CD14-positive monocyte (primary cell): Measurements from ENCODE around the gene RBFOX2. TPM values are rescaled to one million over a fixed set of nuclear protein-coding genes. Genes with fewer than 3 reads are reported as not detected.

Source experiments
- DNase-seq, 3 donors: peaks; one replicate each; pipeline ENCODE4 v3.0.0-alpha.2; 2011 to 2022
- H2AFZ ChIP-seq: 2 replicates; pipeline ENCODE4 v1.6.0; 2012; ENCODE audit warnings: mild to moderate bottlenecking, low read depth, low read length, inconsistent platforms; ENCODE audit not compliant: insufficient read depth, poor library complexity, severe bottlenecking
- H3K27ac ChIP-seq, 2 donors: 1 replicate in 1 of 2; 2 replicates in 1 of 2; pipeline ENCODE4 v1.5.1; 2012 to 2013; ENCODE audit warnings: low read length in 2 of 2, control low read depth in 1 of 2, inconsistent platforms in 1 of 2, low read depth in 1 of 2, mild to moderate bottlenecking in 1 of 2
- H3K27me3 ChIP-seq, 2 donors: one replicate each; pipeline versions ENCODE4 v1.6.0 to v1.6.1; 2011 to 2013; ENCODE audit warnings: low read length in 2 of 2; ENCODE audit not compliant: control insufficient read depth in 2 of 2, insufficient read depth in 2 of 2
- H3K36me3 ChIP-seq, 2 donors: replicated peaks in 1 of 2; 1 replicate in 1 of 2; 2 replicates in 1 of 2; pipeline versions ENCODE4 v1.5.1 to v1.6.1; 2012 to 2013; ENCODE audit warnings: low read length in 2 of 2, control low read depth in 1 of 2, inconsistent platforms in 1 of 2, mild to moderate bottlenecking in 1 of 2; ENCODE audit not compliant: insufficient read depth in 2 of 2, control insufficient read depth in 1 of 2
- H3K4me1 ChIP-seq, 2 donors: 1 replicate in 1 of 2; 2 replicates in 1 of 2; pipeline versions ENCODE4 v1.5.1 to v1.6.1; 2012 to 2013; ENCODE audit warnings: low read length in 2 of 2, control low read depth in 1 of 2, inconsistent platforms in 1 of 2, mild to moderate bottlenecking in 1 of 2, moderate library complexity in 1 of 2; ENCODE audit not compliant: insufficient read depth in 2 of 2, control insufficient read depth in 1 of 2
- H3K4me2 ChIP-seq: replicated peaks from 2 replicates; pipeline ENCODE3; 2012; ENCODE audit warnings: low read length, moderate library complexity, mild to moderate bottlenecking; ENCODE audit not compliant: poor library complexity, severe bottlenecking; ENCODE audit errors: extremely low read depth
- H3K4me3 ChIP-seq, 3 experiments: fragments of 200-600 bp in 1 of 3; sonication (generic) in 1 of 3; replicated peaks in 1 of 3; 1 replicate in 2 of 3; 2 replicates in 1 of 3; pipeline ENCODE4 v1.5.1; 2011 to 2013; ENCODE audit warnings: low read length in 3 of 3, mild to moderate bottlenecking in 3 of 3, control low read depth in 2 of 3, low read depth in 2 of 3, inconsistent platforms in 1 of 3, moderate library complexity in 1 of 3
- H3K79me2 ChIP-seq: 2 replicates; pipeline ENCODE4 v1.6.0; 2012; ENCODE audit warnings: mild to moderate bottlenecking, control low read depth, inconsistent platforms, low read length, moderate library complexity; ENCODE audit not compliant: insufficient read depth
- H3K9ac ChIP-seq: 2 replicates; pipeline ENCODE4 v1.6.0; 2017; ENCODE audit warnings: low read length, mild to moderate bottlenecking; ENCODE audit not compliant: insufficient read depth, poor library complexity, severe bottlenecking
- H3K9me3 ChIP-seq, 2 donors: replicated peaks in 1 of 2; 1 replicate in 1 of 2; 2 replicates in 1 of 2; pipeline versions ENCODE4 v1.5.1 to v1.6.1; 2012 to 2013; ENCODE audit warnings: low read length in 2 of 2, control low read depth in 1 of 2; ENCODE audit not compliant: control insufficient read depth in 1 of 2, insufficient read depth in 1 of 2
- H4K20me1 ChIP-seq: 2 replicates; pipeline ENCODE4 v1.6.0; 2012; ENCODE audit warnings: mild to moderate bottlenecking, low read length, control low read depth, moderate library complexity; ENCODE audit not compliant: insufficient read depth
- H3K27ac Mint-ChIP-seq, 7 donors: one replicate each; pipeline ENCODE4 v1.8.0; 2020; ENCODE audit warnings: mild to moderate bottlenecking in 7 of 7, mixed read lengths in 7 of 7, moderate library complexity in 6 of 7, inconsistent platforms in 2 of 7
- H3K27me3 Mint-ChIP-seq, 3 donors: one replicate each; pipeline ENCODE4 v1.8.0; 2021 to 2022; ENCODE audit warnings: low read depth in 3 of 3, mild to moderate bottlenecking in 3 of 3, mixed read lengths in 3 of 3, moderate library complexity in 3 of 3, inconsistent platforms in 1 of 3
- H3K36me3 Mint-ChIP-seq, 2 donors: one replicate each; pipeline ENCODE4 v1.8.0; 2020; ENCODE audit warnings: mixed read lengths in 2 of 2, inconsistent platforms in 1 of 2, mild to moderate bottlenecking in 1 of 2
- H3K4me1 Mint-ChIP-seq: one replicate; pipeline ENCODE4 v1.8.0; 2020; ENCODE audit warnings: mild to moderate bottlenecking, mixed read lengths
- H3K4me3 Mint-ChIP-seq, 2 donors: one replicate each; pipeline ENCODE4 v1.8.0; 2020; ENCODE audit warnings: mild to moderate bottlenecking in 2 of 2, mixed read lengths in 2 of 2, moderate library complexity in 1 of 2
- H3K9me3 Mint-ChIP-seq, 7 donors: one replicate each; pipeline ENCODE4 v1.8.0; 2020 to 2022; ENCODE audit warnings: mixed read lengths in 7 of 7, mild to moderate bottlenecking in 6 of 7, moderate library complexity in 6 of 7, inconsistent platforms in 2 of 7
- WGBS: methylation state at CpG from one replicate; pipeline ENCODE4 v1.1.5; 2013; ENCODE audit warnings: missing lambda C conversion rate; ENCODE audit not compliant: insufficient coverage; 5-methylcytosine and 5-hydroxymethylcytosine counted together
- intact Hi-C, 2 donors: fragments of 100-400 bp; cut with micrococcal nuclease; formaldehyde crosslinking; loops; one replicate each; pipeline versions ENCODE4 v1.15.0 to v1.15.1; 2023
- polyA plus RNA-seq, 3 donors: library from polyadenylated mRNA; depleted of rRNA in 1 of 3; unstranded in 2 of 3; stranded (reverse) in 1 of 3; fragments of 300-500 nt in 2 of 3; fragments of >200 nt in 1 of 3; fragmentation: Illumina TruSeq in 2 of 3; gene quantifications; 1 replicate in 2 of 3; 2 replicates in 1 of 3; pipeline ENCODE4 v1.2.3, GENCODE V29; 2012 to 2021
- TF ChIP-seq, protein P1 (sequence below): fragments of 200-600 bp; IDR thresholded peaks from one replicate; pipeline ENCODE4 v1.8.0; 2022; ENCODE audit warnings: antibody characterized with exemption, mild to moderate bottlenecking

Gene RBFOX2
- polyA plus RNA-seq, 3 donors = not detected

- H3K9ac ChIP-seq = no peak overlapping the region
- peaks cover 3 to 9% (median 6%) of the 10 kb centered on the region in 3 donors for H3K27me3 Mint-ChIP-seq
- TF ChIP-seq, protein P1, sequence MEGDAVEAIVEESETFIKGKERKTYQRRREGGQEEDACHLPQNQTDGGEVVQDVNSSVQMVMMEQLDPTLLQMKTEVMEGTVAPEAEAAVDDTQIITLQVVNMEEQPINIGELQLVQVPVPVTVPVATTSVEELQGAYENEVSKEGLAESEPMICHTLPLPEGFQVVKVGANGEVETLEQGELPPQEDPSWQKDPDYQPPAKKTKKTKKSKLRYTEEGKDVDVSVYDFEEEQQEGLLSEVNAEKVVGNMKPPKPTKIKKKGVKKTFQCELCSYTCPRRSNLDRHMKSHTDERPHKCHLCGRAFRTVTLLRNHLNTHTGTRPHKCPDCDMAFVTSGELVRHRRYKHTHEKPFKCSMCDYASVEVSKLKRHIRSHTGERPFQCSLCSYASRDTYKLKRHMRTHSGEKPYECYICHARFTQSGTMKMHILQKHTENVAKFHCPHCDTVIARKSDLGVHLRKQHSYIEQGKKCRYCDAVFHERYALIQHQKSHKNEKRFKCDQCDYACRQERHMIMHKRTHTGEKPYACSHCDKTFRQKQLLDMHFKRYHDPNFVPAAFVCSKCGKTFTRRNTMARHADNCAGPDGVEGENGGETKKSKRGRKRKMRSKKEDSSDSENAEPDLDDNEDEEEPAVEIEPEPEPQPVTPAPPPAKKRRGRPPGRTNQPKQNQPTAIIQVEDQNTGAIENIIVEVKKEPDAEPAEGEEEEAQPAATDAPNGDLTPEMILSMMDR = no peak
- no peak overlapping the region for H3K27ac ChIP-seq
- no peak for DNase-seq
- no peak overlapping the region for H3K4me2 ChIP-seq
- no peaks in the 10 kb centered on the region for H3K36me3 Mint-ChIP-seq
- H3K79me2 ChIP-seq = no peaks in the 10 kb centered on the region
- H3K27ac Mint-ChIP-seq = no peak overlapping the region
- H3K4me1 Mint-ChIP-seq = peaks cover 5% of the 10 kb centered on the region
- no peak overlapping the region for H2AFZ ChIP-seq
- peaks cover 0 to 4% of the 10 kb centered on the region in 2 donors for H3K4me1 ChIP-seq
- 94% methylated on average over 6 of the region's 6 CpGs for WGBS
- H4K20me1 ChIP-seq = no peaks in the 10 kb centered on the region
- H3K27me3 ChIP-seq = no peaks in the 10 kb centered on the region
- intact Hi-C loops = no loop called here
- H3K4me3 ChIP-seq = no peak overlapping the region
- H3K36me3 ChIP-seq = no peaks in the 10 kb centered on the region
- no peaks in the 10 kb centered on the region for H3K9me3 ChIP-seq
- no peaks in the 10 kb centered on the region for H3K9me3 Mint-ChIP-seq
- H3K4me3 Mint-ChIP-seq = no peak overlapping the region
These were observed 302.2 kb downstream of the RBFOX2 start for GRCh38 chr22:35726398-35726797.

DNA sequence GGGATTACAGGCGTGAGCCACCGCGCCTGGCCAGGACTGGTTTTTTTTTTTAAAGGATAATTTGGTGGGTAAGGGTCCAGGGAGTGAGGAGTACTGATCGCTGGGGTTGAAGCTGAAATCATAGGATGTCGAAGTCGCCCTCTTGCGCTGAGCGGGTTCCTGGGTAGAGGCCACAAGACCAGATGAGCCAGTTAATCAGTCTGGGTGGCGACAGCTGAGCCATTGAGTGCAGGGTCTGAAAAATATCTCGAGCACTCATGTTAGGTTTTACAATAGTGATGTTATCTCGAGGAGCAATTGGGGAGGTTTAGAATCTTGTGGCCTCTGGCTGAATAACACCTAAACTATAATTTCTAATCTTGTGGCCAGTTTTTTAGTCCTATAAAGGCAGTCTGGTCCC is 303.1 kb downstream of the RBFOX2 start:
- Histone ChIP-seq H2AFZ (no peak overlapping the region), H3K27me3 (no peaks in the 10 kb centered on the region), H3K9ac (no peak overlapping the region), H3K4me1 (peaks cover 0 to 4% of the 10 kb centered on the region in 2 donors), H3K79me2 (no peaks in the 10 kb centered on the region), H3K4me3 (no peak overlapping the region), H4K20me1 (no peaks in the 10 kb centered on the region), H3K4me2 (no peak overlapping the region), H3K27ac (no peak overlapping the region), H3K9me3 (no peaks in the 10 kb centered on the region), H3K36me3 (no peaks in the 10 kb centered on the region)
- H3K36me3 Mint-ChIP-seq = no peaks in the 10 kb centered on the region
- TF ChIP-seq, protein P1 = no peak
- intact Hi-C loops = no loop called here
- no peak for DNase-seq
- H3K9me3 Mint-ChIP-seq = no peaks in the 10 kb centered on the region
- peaks cover 3 to 6% (median 5%) of the 10 kb centered on the region in 3 donors for H3K27me3 Mint-ChIP-seq
- 93% methylated on average over 8 of the region's 11 CpGs for WGBS
- H3K4me3 Mint-ChIP-seq = no peak overlapping the region
- no peak overlapping the region for H3K27ac Mint-ChIP-seq
- H3K4me1 Mint-ChIP-seq = peaks cover 5% of the 10 kb centered on the region
